ENCODE results near the gene CELSR2.

- TF ChIP-seq CTCF (IDR thresholded peaks at IDR 0.05) (no peak), POLR2A (IDR thresholded peaks at IDR 0.05) (no peak)
These were observed 62.9 kb downstream of the CELSR2 start for GRCh38 chr1:109312246-109312645.

Data from lower leg skin (tissue), 3 donors.